ENCODE data around the gene SMCR8. TPM values are rescaled to one million over a fixed set of nuclear protein-coding genes. Genes with fewer than 3 reads are reported as not detected.
A peak's percentile ranks its signal among the peaks of the same experiment; 100 is the strongest.

The SMCR8 gene
- total RNA-seq, 3 donors from 2014 or later = 20.1 to 24.1 (median 21.9) TPM

DNA sequence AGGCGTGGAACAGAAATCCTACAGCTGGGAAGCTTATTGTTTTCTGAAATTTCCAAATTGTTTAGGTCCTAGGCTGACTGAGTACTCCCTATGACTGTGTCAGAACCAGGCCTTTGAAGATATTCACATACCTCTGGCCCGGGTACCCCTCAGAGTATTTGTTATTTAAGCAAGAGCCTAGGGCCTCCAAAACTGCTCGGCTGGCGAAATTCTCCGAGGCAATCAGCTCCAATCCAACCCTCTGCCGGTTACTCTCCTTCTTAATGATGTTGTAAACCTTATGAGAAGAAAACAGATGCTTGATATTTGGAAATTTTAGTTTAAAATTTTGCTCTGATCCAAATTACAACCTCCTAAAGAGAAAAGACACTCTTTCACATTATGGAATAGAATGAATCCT is 38.4 kb downstream of the SMCR8 start:
- TF ChIP-seq CTCF (IDR thresholded peaks at IDR 0.05) = no peak
- intact Hi-C loops (cut with DNase I, micrococcal nuclease) = no loop called here
- ATAC-seq = no peak

GRCh38 chr17:18356624-18357023 is 41.5 kb downstream of the SMCR8 start:
- peak in 1 of 3 donors; percentile 36 for DNase-seq
- Histone ChIP-seq H3K4me1 (ENCODE audit: low read depth) (peaks cover under 1% of the 10 kb centered on the region), H3K36me3 (ENCODE audit: low read depth) (no peaks in the 10 kb centered on the region), H3K9me3 (no peaks in the 10 kb centered on the region), H3K4me3 (no peak overlapping the region)
- no peak for TF ChIP-seq CTCF (IDR thresholded peaks at IDR 0.05)
- intact Hi-C loops (cut with DNase I, micrococcal nuclease) = no loop called here
- ATAC-seq = peak; percentile 27

More for the DNA sequence above, 38.4 kb downstream of the SMCR8 start:
- DNase-seq = no peak
- H3K4me3 ChIP-seq = no peak overlapping the region
- H3K36me3 ChIP-seq (ENCODE audit: low read depth) = no peaks in the 10 kb centered on the region
- H3K9me3 ChIP-seq = no peaks in the 10 kb centered on the region
- H3K4me1 ChIP-seq (ENCODE audit: low read depth) = no peaks in the 10 kb centered on the region

- Histone ChIP-seq H3K4me3 (no peak overlapping the region), H3K9me3 (no peaks in the 10 kb centered on the region), H3K36me3 (ENCODE audit: low read depth) (no peaks in the 10 kb centered on the region), H3K4me1 (ENCODE audit: low read depth) (peaks cover 7% of the 10 kb centered on the region)
- DNase-seq (no peak), ATAC-seq (no peak)
- intact Hi-C loops (cut with DNase I, micrococcal nuclease) = no loop called here
- no peak for TF ChIP-seq CTCF (IDR thresholded peaks at IDR 0.05)
Measured at GRCh38 chr17:18360518-18360917, 45.4 kb downstream of the SMCR8 start.

DNA sequence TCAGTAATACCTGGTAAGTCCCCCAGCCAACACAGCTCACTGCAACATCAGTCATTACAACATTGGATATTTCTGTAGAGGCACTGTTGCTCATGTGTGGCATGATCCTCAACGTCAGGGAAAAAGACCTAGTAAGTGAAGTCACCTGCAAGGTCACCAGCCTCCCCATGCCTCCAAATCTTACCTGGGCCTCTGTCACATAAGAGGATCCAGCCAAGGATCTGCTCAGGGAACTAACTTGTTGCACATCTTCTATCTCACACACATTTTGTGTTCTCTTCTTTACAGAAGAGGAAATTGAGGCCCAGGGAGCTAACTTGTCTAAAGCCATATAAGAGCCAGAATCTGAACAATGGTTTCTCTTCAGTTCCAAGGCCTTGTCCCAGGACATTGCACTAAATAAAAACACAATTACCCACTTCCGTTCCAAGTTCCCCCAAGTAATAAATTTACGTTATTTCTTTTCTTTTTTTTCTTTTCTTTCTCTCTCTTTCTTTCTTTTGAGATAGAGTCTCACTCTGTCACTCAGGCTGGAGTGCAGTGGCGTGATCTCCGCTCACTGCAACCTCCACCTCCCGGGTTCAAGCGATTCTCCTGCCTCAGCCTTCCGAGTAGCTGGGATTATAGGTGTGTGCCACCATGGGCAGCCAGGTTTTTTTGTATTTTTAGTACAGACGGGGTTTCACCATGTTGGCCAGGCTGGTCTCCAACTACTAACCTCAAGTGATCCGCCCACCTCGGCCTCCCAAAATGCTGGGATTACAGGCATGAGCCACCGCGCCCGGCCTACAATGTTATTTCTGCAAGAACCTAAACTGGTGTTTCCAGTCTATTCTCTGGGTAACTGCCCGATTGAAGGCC is 47.0 kb downstream of the SMCR8 start:
- TF ChIP-seq CTCF (IDR thresholded peaks at IDR 0.05) = no peak
- DNase-seq = no peak
- H3K4me1 ChIP-seq (ENCODE audit: low read depth) = peaks cover 7% of the 10 kb centered on the region
- H3K4me3 ChIP-seq = no peak overlapping the region
- H3K36me3 ChIP-seq (ENCODE audit: low read depth) = no peaks in the 10 kb centered on the region
- no peak for ATAC-seq
- H3K9me3 ChIP-seq = no peaks in the 10 kb centered on the region
- intact Hi-C loops (cut with DNase I, micrococcal nuclease) = no loop called here

GRCh38 chr17:18362698-18363100 is 47.6 kb downstream of the SMCR8 start:
- DNase-seq = peak; percentile 64 to 77 (median 71)
- intact Hi-C loops (cut with DNase I, micrococcal nuclease) = no loop called here
- Histone ChIP-seq H3K4me1 (ENCODE audit: low read depth) (peaks cover 7% of the 10 kb centered on the region), H3K36me3 (ENCODE audit: low read depth) (no peaks in the 10 kb centered on the region), H3K4me3 (peak overlapping the region; percentile 54), H3K9me3 (no peaks in the 10 kb centered on the region)
- peak; percentile 48 for ATAC-seq
- TF ChIP-seq CTCF (IDR thresholded peaks at IDR 0.05) = no peak

All from mucosa of descending colon (tissue), 3 donors.